ENCODE data around the gene DMBT1.
A peak's percentile ranks its signal among the peaks of the same experiment; 100 is the strongest.

The DMBT1 gene

DNA sequence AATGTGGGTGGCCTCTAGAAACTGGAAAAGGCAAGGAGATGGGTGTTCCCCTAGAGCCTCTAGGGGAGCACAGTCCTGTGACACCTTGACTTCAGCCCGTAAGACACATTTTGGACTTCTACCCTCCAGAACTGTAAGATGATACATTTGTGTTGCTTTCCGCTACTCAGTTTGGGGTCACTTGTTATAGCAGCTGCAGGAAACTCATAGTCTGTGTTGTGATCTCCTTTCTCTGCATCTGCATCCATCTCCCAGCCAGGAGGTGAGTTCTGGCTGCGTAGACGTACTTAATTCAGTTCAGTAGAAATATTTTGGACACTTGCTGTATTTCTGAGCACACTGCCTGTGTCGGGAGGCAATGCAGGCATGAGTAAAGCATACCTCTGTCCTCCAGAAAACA, 29.3 kb upstream of the DMBT1 start:
- WGBS (ENCODE audit: insufficient coverage): 98% methylated on average over 4 of the region's 5 CpGs
- Histone ChIP-seq H3K36me3 (ENCODE audit: control insufficient read depth in 4 of 4, insufficient read depth in 4 of 4, low read length in 3 of 4) (no peaks in the 10 kb centered on the region), H3K9me3 (ENCODE audit: control extremely low read depth in 1 of 5, control insufficient read depth in 4 of 5, insufficient read depth in 2 of 5, low read depth in 1 of 5, low read length in 4 of 5) (peaks cover 0 to 2% (median 0%) of the 10 kb centered on the region in 5 experiments), H3K27me3 (replicated peaks in 2 of 5; ENCODE audit: control insufficient read depth in 4 of 5, insufficient read depth in 5 of 5, low read length in 4 of 5) (peaks cover 0 to 60% (median 12%) of the 10 kb centered on the region in 5 experiments), H3K27ac (ENCODE audit: insufficient read depth in 1 of 2, low read depth in 1 of 2, low read length in 2 of 2, poor library complexity in 1 of 2, severe bottlenecking in 2 of 2) (no peak overlapping the region), H3K4me3 (ENCODE audit: control insufficient read depth in 1 of 7, extremely low read depth in 1 of 7, insufficient read depth in 4 of 7, low read depth in 2 of 7, low read length in 6 of 7) (no peak overlapping the region), H3K4me1 (ENCODE audit: control extremely low read depth in 1 of 4, control insufficient read depth in 4 of 4, insufficient read depth in 4 of 4, low read length in 3 of 4) (no peaks in the 10 kb centered on the region)
- ChIA-PET CTCF (no interaction called here), POLR2A (no interaction called here)
- no peak for DNase-seq

- no peaks in the 10 kb centered on the region for H3K4me1 ChIP-seq (ENCODE audit: control extremely low read depth in 1 of 4, control insufficient read depth in 4 of 4, insufficient read depth in 4 of 4, low read length in 3 of 4)
- CTCF ChIA-PET: no interaction called here
- no peak for DNase-seq
- H3K4me3 ChIP-seq (ENCODE audit: control insufficient read depth in 1 of 7, extremely low read depth in 1 of 7, insufficient read depth in 4 of 7, low read depth in 2 of 7, low read length in 6 of 7): no peak overlapping the region
- H3K27me3 ChIP-seq (replicated peaks in 2 of 5; ENCODE audit: control insufficient read depth in 4 of 5, insufficient read depth in 5 of 5, low read length in 4 of 5): peaks cover 0 to 57% (median 12%) of the 10 kb centered on the region in 5 experiments
- H3K9me3 ChIP-seq (ENCODE audit: control extremely low read depth in 1 of 5, control insufficient read depth in 4 of 5, insufficient read depth in 2 of 5, low read depth in 1 of 5, low read length in 4 of 5): peaks cover 0 to 2% (median 0%) of the 10 kb centered on the region in 5 experiments
- no peak overlapping the region for H3K27ac ChIP-seq (ENCODE audit: insufficient read depth in 1 of 2, low read depth in 1 of 2, low read length in 2 of 2, poor library complexity in 1 of 2, severe bottlenecking in 2 of 2)
- 80% methylated on average over 3 of the region's 3 CpGs for whole genome bisulfite sequencing (ENCODE audit: insufficient coverage)
- POLR2A ChIA-PET: no interaction called here
- no peaks in the 10 kb centered on the region for H3K36me3 ChIP-seq (ENCODE audit: control insufficient read depth in 4 of 4, insufficient read depth in 4 of 4, low read length in 3 of 4)
Measured at GRCh38 chr10:122531939-122532338, 28.6 kb upstream of the DMBT1 start.

GRCh38 chr10:122532601-122533296, 27.8 kb upstream of the DMBT1 start:
- WGBS (ENCODE audit: insufficient coverage): 97% methylated on average over 3 of the region's 6 CpGs
- ChIA-PET POLR2A (no interaction called here), CTCF (no interaction called here)
- Histone ChIP-seq H3K9me3 (ENCODE audit: control extremely low read depth in 1 of 5, control insufficient read depth in 4 of 5, insufficient read depth in 2 of 5, low read depth in 1 of 5, low read length in 4 of 5) (peaks cover 0 to 2% (median 0%) of the 10 kb centered on the region in 5 experiments), H3K27me3 (replicated peaks in 2 of 5; ENCODE audit: control insufficient read depth in 4 of 5, insufficient read depth in 5 of 5, low read length in 4 of 5) (peaks cover 0 to 59% (median 12%) of the 10 kb centered on the region in 5 experiments), H3K27ac (ENCODE audit: insufficient read depth in 1 of 2, low read depth in 1 of 2, low read length in 2 of 2, poor library complexity in 1 of 2, severe bottlenecking in 2 of 2) (no peak overlapping the region), H3K4me3 (ENCODE audit: control insufficient read depth in 1 of 7, extremely low read depth in 1 of 7, insufficient read depth in 4 of 7, low read depth in 2 of 7, low read length in 6 of 7) (no peak overlapping the region), H3K4me1 (ENCODE audit: control extremely low read depth in 1 of 4, control insufficient read depth in 4 of 4, insufficient read depth in 4 of 4, low read length in 3 of 4) (no peaks in the 10 kb centered on the region), H3K36me3 (ENCODE audit: control insufficient read depth in 4 of 4, insufficient read depth in 4 of 4, low read length in 3 of 4) (no peaks in the 10 kb centered on the region)
- no peak for DNase-seq

DNA sequence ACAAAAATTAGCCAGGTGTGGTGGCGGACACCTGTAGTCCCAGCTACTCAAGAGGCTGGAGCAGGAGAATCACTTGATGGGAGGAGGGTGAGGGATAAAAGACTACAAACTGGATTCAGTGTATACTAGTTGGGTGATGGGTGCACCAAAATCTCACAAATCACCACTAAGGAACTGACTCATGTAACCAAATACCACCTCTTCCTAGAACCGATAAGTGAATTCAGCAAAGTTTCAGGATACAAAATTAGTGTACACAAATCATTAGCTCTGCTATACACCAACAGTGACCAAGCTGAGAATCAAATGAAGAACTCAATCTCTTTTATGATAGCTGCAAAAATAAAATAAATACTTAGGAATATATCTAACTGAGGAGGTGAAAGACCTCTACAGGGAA, 23.0 kb upstream of the DMBT1 start:
- peaks cover 0 to 34% (median 4%) of the 10 kb centered on the region in 5 experiments for H3K27me3 ChIP-seq (replicated peaks in 2 of 5; ENCODE audit: control insufficient read depth in 4 of 5, insufficient read depth in 5 of 5, low read length in 4 of 5)
- no peak overlapping the region for H3K27ac ChIP-seq (ENCODE audit: insufficient read depth in 1 of 2, low read depth in 1 of 2, low read length in 2 of 2, poor library complexity in 1 of 2, severe bottlenecking in 2 of 2)
- DNase-seq: no peak
- ChIA-PET POLR2A (no interaction called here), CTCF (interaction anchor here (1.2 kb wide), 1 partner anchor 28 kb away, joined by 3 read pairs; no protein-coding TSS in a partner anchor)
- H3K9me3 ChIP-seq (ENCODE audit: control extremely low read depth in 1 of 5, control insufficient read depth in 4 of 5, insufficient read depth in 2 of 5, low read depth in 1 of 5, low read length in 4 of 5): peaks cover 0 to 2% (median 0%) of the 10 kb centered on the region in 5 experiments
- no peaks in the 10 kb centered on the region for H3K36me3 ChIP-seq (ENCODE audit: control insufficient read depth in 4 of 4, insufficient read depth in 4 of 4, low read length in 3 of 4)
- H3K4me3 ChIP-seq (ENCODE audit: control insufficient read depth in 1 of 7, extremely low read depth in 1 of 7, insufficient read depth in 4 of 7, low read depth in 2 of 7, low read length in 6 of 7): no peak overlapping the region
- H3K4me1 ChIP-seq (ENCODE audit: control extremely low read depth in 1 of 4, control insufficient read depth in 4 of 4, insufficient read depth in 4 of 4, low read length in 3 of 4): peaks cover 0 to 23% (median 8%) of the 10 kb centered on the region in 4 experiments
- WGBS (ENCODE audit: insufficient coverage): 86% methylated on average over 1 of the region's 2 CpGs

DNA sequence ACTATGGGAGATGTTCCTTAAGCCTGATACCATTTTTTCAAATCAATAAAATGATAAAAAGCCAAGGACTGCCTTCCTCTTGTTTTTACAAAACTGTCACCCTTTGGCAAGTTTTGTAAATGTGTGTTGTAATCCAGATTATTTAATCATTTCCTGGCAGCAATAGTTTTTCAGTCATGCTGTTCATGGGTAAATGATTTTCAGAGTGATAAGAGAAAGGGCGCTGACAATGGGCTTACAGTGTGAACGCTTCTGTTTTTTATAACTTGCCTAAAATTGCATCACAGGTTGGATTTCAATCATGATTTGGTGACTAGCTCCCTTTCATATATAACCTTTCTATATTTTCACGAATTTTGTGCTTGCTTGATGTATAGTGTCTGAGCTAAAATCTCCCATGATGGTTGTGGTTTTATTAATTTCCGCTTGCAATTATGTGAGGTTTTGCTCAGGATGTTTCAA, 19.0 kb upstream of the DMBT1 start:
- Histone ChIP-seq H3K4me1 (ENCODE audit: control extremely low read depth in 1 of 4, control insufficient read depth in 4 of 4, insufficient read depth in 4 of 4, low read length in 3 of 4) (peaks cover 0 to 28% (median 9%) of the 10 kb centered on the region in 4 experiments), H3K9me3 (ENCODE audit: control extremely low read depth in 1 of 5, control insufficient read depth in 4 of 5, insufficient read depth in 2 of 5, low read depth in 1 of 5, low read length in 4 of 5) (no peaks in the 10 kb centered on the region), H3K4me3 (ENCODE audit: control insufficient read depth in 1 of 7, extremely low read depth in 1 of 7, insufficient read depth in 4 of 7, low read depth in 2 of 7, low read length in 6 of 7) (no peak overlapping the region), H3K27ac (ENCODE audit: insufficient read depth in 1 of 2, low read depth in 1 of 2, low read length in 2 of 2, poor library complexity in 1 of 2, severe bottlenecking in 2 of 2) (no peak overlapping the region), H3K36me3 (ENCODE audit: control insufficient read depth in 4 of 4, insufficient read depth in 4 of 4, low read length in 3 of 4) (no peaks in the 10 kb centered on the region), H3K27me3 (replicated peaks in 2 of 5; ENCODE audit: control insufficient read depth in 4 of 5, insufficient read depth in 5 of 5, low read length in 4 of 5) (peaks cover 0 to 44% (median 4%) of the 10 kb centered on the region in 5 experiments)
- ChIA-PET POLR2A (no interaction called here), CTCF (no interaction called here)
- WGBS (ENCODE audit: insufficient coverage): no CpG with 5 or more reads among the region's 4 CpGs
- peak; percentile 75 to 93 (median 86) for DNase-seq

DNA sequence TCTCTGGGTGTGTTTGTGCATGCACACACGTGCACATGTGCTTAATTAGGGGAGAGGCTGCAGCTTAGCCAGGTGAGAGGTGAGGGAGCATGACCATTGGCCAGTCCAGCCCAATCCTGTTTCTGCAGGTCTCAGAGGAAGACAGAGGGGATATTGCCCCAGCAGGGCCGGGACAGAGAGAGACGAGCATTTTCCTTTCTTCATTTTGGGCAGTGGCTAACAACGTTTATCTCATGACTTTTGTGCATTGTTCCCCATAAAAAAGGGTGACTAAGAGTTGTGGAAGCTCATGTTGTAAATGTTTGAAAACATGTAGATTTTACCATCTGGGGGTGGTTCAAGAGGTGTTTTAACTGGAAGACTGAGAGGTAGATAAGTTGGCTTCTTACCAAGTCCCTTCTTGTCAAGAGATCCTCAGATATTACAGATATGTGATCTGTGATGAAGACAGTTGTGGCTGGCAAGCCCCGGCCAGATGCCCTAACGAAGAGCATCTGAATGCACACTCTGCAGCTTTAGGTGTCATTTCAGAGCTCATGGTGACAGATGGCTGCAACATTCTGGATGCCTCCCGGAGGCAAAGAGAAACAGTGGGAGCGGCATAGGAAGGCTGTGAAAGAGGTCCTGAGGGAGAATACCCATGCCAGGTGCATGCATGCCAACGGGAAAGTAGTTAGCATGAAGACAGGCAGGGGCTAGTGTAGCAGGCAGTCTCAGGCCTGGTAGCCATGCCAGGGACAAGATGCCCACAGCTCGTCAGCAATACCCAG, 16.7 kb upstream of the DMBT1 start:
- peaks cover 0 to 28% (median 9%) of the 10 kb centered on the region in 4 experiments for H3K4me1 ChIP-seq (ENCODE audit: control extremely low read depth in 1 of 4, control insufficient read depth in 4 of 4, insufficient read depth in 4 of 4, low read length in 3 of 4)
- no peak overlapping the region for H3K27ac ChIP-seq (ENCODE audit: insufficient read depth in 1 of 2, low read depth in 1 of 2, low read length in 2 of 2, poor library complexity in 1 of 2, severe bottlenecking in 2 of 2)
- DNase-seq: no peak
- H3K4me3 ChIP-seq (ENCODE audit: control insufficient read depth in 1 of 7, extremely low read depth in 1 of 7, insufficient read depth in 4 of 7, low read depth in 2 of 7, low read length in 6 of 7): no peak overlapping the region
- H3K27me3 ChIP-seq (replicated peaks in 2 of 5; ENCODE audit: control insufficient read depth in 4 of 5, insufficient read depth in 5 of 5, low read length in 4 of 5): peaks cover 0 to 36% (median 2%) of the 10 kb centered on the region in 5 experiments
- ChIA-PET CTCF (interaction anchor here (1.0 kb wide), 1 partner anchor 12 kb away, joined by 3 read pairs; no protein-coding TSS in a partner anchor), POLR2A (no interaction called here)
- H3K9me3 ChIP-seq (ENCODE audit: control extremely low read depth in 1 of 5, control insufficient read depth in 4 of 5, insufficient read depth in 2 of 5, low read depth in 1 of 5, low read length in 4 of 5): no peaks in the 10 kb centered on the region
- WGBS (ENCODE audit: insufficient coverage): 94% methylated on average over 7 of the region's 10 CpGs
- no peaks in the 10 kb centered on the region for H3K36me3 ChIP-seq (ENCODE audit: control insufficient read depth in 4 of 4, insufficient read depth in 4 of 4, low read length in 3 of 4)

- H3K27me3 ChIP-seq (replicated peaks in 2 of 5; ENCODE audit: control insufficient read depth in 4 of 5, insufficient read depth in 5 of 5, low read length in 4 of 5): peaks cover 0 to 35% (median 2%) of the 10 kb centered on the region in 5 experiments
- no peak for DNase-seq
- no peak overlapping the region for H3K27ac ChIP-seq (ENCODE audit: insufficient read depth in 1 of 2, low read depth in 1 of 2, low read length in 2 of 2, poor library complexity in 1 of 2, severe bottlenecking in 2 of 2)
- no peaks in the 10 kb centered on the region for H3K9me3 ChIP-seq (ENCODE audit: control extremely low read depth in 1 of 5, control insufficient read depth in 4 of 5, insufficient read depth in 2 of 5, low read depth in 1 of 5, low read length in 4 of 5)
- POLR2A ChIA-PET: no interaction called here
- H3K4me1 ChIP-seq (ENCODE audit: control extremely low read depth in 1 of 4, control insufficient read depth in 4 of 4, insufficient read depth in 4 of 4, low read length in 3 of 4): peaks cover 0 to 28% (median 9%) of the 10 kb centered on the region in 4 experiments
- no peak overlapping the region for H3K4me3 ChIP-seq (ENCODE audit: control insufficient read depth in 1 of 7, extremely low read depth in 1 of 7, insufficient read depth in 4 of 7, low read depth in 2 of 7, low read length in 6 of 7)
- 89% methylated on average over 7 of the region's 8 CpGs for WGBS (ENCODE audit: insufficient coverage)
- H3K36me3 ChIP-seq (ENCODE audit: control insufficient read depth in 4 of 4, insufficient read depth in 4 of 4, low read length in 3 of 4): no peaks in the 10 kb centered on the region
- CTCF ChIA-PET: no interaction called here
Measured at GRCh38 chr10:122544493-122544892, 16.1 kb upstream of the DMBT1 start.

Data from common myeloid progenitor, CD34-positive (primary cell).